Calu3 (cell line): Measurements from ENCODE around the gene HNRNPH2. TPM values are rescaled to one million over a fixed set of nuclear protein-coding genes. Genes with fewer than 3 reads are reported as not detected.

Source experiments
- BruUV-seq: library from RNA; stranded (reverse); fragments of 400-500 nt; replicated peaks from 2 replicates; lab custom pipeline; 2021; lab: Mats Ljungman, UMichigan
- CTCF ChIA-PET: fragments of 300-600 bp; sonication (Branson Sonifier 250); formaldehyde crosslinking; loops from one replicate; lab custom pipeline; 2022; ENCODE audit warnings: antibody characterized with exemption; lab: Charles Lee
- DNase-seq: peaks from one replicate; pipeline ENCODE4 v3.0.0; 2022
- H3K27ac Mint-ChIP-seq: one replicate; pipeline ENCODE4 v1.8.0; 2022; ENCODE audit warnings: mixed read lengths; ENCODE audit not compliant: unreplicated experiment
- H3K27me3 Mint-ChIP-seq: one replicate; pipeline ENCODE4 v1.8.0; 2022; ENCODE audit warnings: mixed read lengths; ENCODE audit not compliant: unreplicated experiment
- H3K36me3 Mint-ChIP-seq: one replicate; pipeline ENCODE4 v1.8.0; 2022; ENCODE audit warnings: mild to moderate bottlenecking, moderate library complexity, mixed read lengths; ENCODE audit not compliant: insufficient read depth, unreplicated experiment
- H3K4me1 Mint-ChIP-seq: one replicate; pipeline ENCODE4 v1.8.0; 2022; ENCODE audit warnings: mild to moderate bottlenecking, low read depth, mixed read lengths; ENCODE audit not compliant: unreplicated experiment
- H3K4me3 Mint-ChIP-seq: one replicate; pipeline ENCODE4 v1.8.0; 2022; ENCODE audit warnings: mild to moderate bottlenecking, low read depth, moderate library complexity, mixed read lengths; ENCODE audit not compliant: unreplicated experiment
- H3K9me3 Mint-ChIP-seq: one replicate; pipeline ENCODE4 v1.8.0; 2022; ENCODE audit warnings: low read depth, mixed read lengths; ENCODE audit not compliant: unreplicated experiment
- CTCF ChIP-seq: fragments of 200-600 bp; IDR thresholded peaks from one replicate; pipeline ENCODE4 v1.8.0; 2022; ENCODE audit warnings: antibody characterized with exemption; ENCODE audit not compliant: unreplicated experiment
- intact Hi-C: fragments of 100-400 bp; cut with micrococcal nuclease; formaldehyde crosslinking; loops from one replicate; pipeline ENCODE4 v1.10.0; 2022; ENCODE audit not compliant: unreplicated experiment
- total RNA-seq: library from RNA; stranded (reverse); gene quantifications from 2 replicates; pipeline ENCODE4 v1.2.3, GENCODE V29; 2022

HNRNPH2 gene
- total RNA-seq, 1 experiment from 2014 or later, result 71.8 TPM

GRCh38 chrX:101415180-101416145 lies 7.4 kb downstream of the HNRNPH2 start:
- peaks cover 21% of the 10 kb centered on the region for H3K27me3 Mint-ChIP-seq
- peaks cover 23% of the 10 kb centered on the region for H3K36me3 Mint-ChIP-seq
- CTCF ChIA-PET, result no interaction called here
- no peak overlapping the region for H3K4me3 Mint-ChIP-seq
- no peak overlapping the region for H3K27ac Mint-ChIP-seq
- no peaks in the 10 kb centered on the region for H3K9me3 Mint-ChIP-seq
- peak; percentile 51 for TF ChIP-seq CTCF
- intact Hi-C loops, result loop anchor here (1.0 to 10.0 kb wide), 2 partner anchors 179 to 384 kb away; no protein-coding TSS in a partner anchor
- no TSS peak for BruUV-seq
- H3K4me1 Mint-ChIP-seq, result peaks cover 21% of the 10 kb centered on the region
- peak; percentile 30 for DNase-seq

GRCh38 chrX:101416691-101417090 lies 8.7 kb downstream of the HNRNPH2 start:
- no peaks in the 10 kb centered on the region for H3K9me3 Mint-ChIP-seq
- intact Hi-C loops, result loop anchor here (10.0 kb wide), 1 partner anchor 178 kb away; no protein-coding TSS in a partner anchor
- H3K36me3 Mint-ChIP-seq, result peaks cover 20% of the 10 kb centered on the region
- no peak overlapping the region for H3K4me3 Mint-ChIP-seq
- H3K27ac Mint-ChIP-seq, result no peak overlapping the region
- no peak for TF ChIP-seq CTCF
- CTCF ChIA-PET, result no interaction called here
- peaks cover 21% of the 10 kb centered on the region for H3K27me3 Mint-ChIP-seq
- H3K4me1 Mint-ChIP-seq, result peaks cover 18% of the 10 kb centered on the region
- DNase-seq, result no peak
- BruUV-seq, result no TSS peak

- H3K4me3 Mint-ChIP-seq, result no peak overlapping the region
- H3K27me3 Mint-ChIP-seq, result peaks cover 21% of the 10 kb centered on the region
- peaks cover 20% of the 10 kb centered on the region for H3K36me3 Mint-ChIP-seq
- H3K9me3 Mint-ChIP-seq, result no peaks in the 10 kb centered on the region
- BruUV-seq, result no TSS peak
- DNase-seq, result no peak
- CTCF ChIA-PET, result no interaction called here
- intact Hi-C loops, result loop anchor here (10.0 kb wide), 1 partner anchor 178 kb away; no protein-coding TSS in a partner anchor
- H3K4me1 Mint-ChIP-seq, result peaks cover 18% of the 10 kb centered on the region
- H3K27ac Mint-ChIP-seq, result no peak overlapping the region
- TF ChIP-seq CTCF, result no peak
Observed at GRCh38 chrX:101417190-101417589, 9.2 kb downstream of the HNRNPH2 start.

GRCh38 chrX:101417981-101418841 lies 10.2 kb downstream of the HNRNPH2 start:
- Mint-ChIP-seq H3K27me3 (peaks cover 21% of the 10 kb centered on the region), H3K4me1 (peaks cover 8% of the 10 kb centered on the region), H3K4me3 (peak overlapping the region; percentile 76), H3K27ac (peak overlapping the region; percentile 93), H3K9me3 (no peaks in the 10 kb centered on the region), H3K36me3 (peaks cover 10% of the 10 kb centered on the region)
- intact Hi-C loops, result loop anchor here (10.0 kb wide), 1 partner anchor 177 kb away; no protein-coding TSS in a partner anchor
- no peak for TF ChIP-seq CTCF
- CTCF ChIA-PET, result interaction anchor here (0.7 kb wide), 1 partner anchor 12 kb away, joined by 3 read pairs; no protein-coding TSS in a partner anchor
- DNase-seq, result peak; percentile 23
- BruUV-seq, result no TSS peak
